Measurements from ENCODE around the gene CACUL1.
"Not testable (repeated sequence)": the region's sequence is repeated elsewhere in the genome, so short reads cannot be mapped to it uniquely, and the experiment has no call there.

Gene CACUL1

DNA sequence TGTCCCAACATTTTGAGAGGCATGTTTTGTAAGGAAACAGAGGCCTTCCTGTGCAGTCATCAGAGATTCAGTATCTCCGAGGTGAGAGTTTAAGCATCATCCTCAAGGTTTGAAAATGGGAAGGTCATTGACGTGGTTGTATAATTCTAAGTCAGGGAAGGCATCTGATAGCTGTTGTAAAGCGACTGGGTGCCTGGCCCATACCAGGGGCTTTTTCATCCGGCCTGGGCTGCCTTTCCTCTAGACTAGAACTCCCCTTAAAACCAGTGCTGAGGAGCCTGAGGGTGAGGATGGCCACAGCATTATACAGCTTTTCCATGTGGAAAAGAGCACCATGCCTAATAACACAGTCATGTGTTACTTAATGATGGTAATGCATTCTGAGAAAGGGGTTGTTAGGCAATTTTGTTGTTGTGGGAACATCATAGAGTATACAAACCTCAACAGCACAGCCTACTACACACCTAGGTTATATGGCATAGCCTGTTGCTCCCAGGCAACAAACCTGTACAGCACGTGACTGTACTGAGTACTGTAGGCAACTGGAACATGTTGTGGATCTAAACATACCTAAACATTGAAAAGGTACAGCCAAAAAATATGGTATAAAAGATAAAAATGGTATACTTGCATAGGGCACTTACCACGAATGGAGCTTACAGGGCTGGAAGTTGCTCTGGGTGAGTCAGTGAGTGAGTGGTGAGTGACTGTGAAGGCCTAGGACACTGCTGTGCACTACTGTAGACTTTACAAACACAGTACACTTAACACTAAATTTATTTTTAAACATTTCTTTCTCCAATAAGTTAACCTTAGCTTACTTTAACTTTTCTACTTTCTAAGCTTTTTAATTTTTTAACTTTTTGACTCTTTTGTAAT, 13.5 kb upstream of the CACUL1 start:
- DNase-seq (ENCODE audit: low read depth), result no peak

DNA sequence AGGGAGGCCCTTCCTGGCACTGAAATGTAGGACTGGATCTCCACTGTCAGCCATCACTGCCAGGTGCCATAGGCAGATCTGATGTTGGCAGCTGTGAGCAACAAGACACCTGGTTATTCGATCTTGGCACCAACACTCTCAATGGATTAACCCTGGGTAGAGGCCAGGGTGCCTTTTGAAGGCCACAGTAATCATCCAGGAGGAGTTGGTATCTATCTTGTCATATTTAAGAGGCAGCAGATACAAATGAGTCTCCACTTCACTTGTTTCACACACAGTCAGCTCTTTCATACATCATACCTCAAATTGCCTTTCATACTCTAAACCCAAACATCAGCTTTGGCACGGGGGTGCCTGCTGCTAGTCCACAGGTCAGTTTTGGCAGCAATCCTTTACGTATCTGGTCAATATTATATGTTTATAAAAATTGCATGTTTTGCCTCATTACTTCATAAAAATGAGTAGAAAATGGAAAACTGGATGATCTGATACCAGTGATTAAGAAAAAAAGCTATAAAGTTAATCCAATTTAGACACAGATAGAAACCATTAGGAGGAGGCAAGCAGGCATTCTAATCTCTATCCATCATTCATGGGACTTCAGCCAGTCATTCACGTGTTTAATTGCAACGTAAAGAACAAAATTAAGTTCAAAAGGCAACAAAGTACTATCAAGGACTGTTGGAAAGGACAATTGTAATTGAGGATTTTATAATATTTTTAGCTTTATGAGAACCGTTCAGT, 12.7 kb upstream of the CACUL1 start:
- DNase-seq (ENCODE audit: low read depth), result no peak

DNA sequence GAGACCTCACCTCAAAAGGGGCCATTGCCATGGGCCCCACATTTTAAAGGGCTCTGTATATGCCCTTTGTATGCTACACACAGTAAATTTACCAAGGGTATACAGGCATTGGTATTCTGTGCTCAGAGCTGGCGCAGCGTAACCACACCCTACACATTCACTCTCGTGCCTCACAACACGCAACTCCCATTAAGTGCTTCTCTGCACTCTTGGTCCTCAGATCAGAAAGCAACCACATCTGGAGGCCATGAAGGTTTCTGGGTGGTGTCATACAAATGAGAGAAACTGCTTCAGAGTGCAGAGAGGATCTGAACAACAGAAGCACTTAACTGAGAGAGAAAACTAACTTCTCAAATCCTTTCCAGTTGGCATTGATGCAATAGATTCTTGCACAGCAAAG, 9.4 kb upstream of the CACUL1 start:
- DNase-seq (ENCODE audit: low read depth), result no peak

DNA sequence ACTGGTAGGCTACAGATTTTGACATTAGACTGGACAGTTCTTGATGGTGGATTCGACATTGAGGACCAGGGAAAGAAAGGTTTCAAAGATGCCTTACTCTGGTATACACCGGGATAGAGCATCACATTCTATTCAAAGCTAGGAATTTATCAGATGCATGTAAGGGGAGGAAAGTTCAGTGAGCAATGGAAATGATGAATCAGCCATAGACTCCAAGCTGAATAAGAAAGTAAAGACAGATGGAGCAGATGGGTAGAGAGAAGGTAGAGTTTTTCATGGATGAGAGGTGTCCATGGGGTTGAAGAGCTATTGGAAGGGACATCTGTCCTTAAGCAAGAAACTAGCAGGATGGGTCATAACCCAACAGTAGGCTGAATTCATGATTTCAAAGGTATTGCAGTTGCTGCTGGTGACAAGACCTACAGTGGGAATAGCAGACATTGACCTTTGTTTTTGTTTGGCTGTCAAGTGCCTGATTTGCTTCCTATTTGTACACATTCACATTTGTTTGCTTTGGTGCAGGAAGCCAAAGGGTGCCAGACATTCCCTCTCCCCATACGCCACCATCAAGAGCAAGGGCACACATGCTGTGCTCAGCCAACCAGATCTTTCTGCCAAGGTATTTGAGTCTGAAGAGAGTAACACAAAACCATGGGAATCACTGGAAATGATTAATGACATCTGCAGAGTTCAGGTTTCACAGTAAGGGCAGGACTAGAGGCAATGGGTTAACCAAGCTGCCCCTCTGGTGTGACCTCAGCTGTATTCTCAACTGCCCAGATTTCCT, 8.6 kb upstream of the CACUL1 start:
- DNase-seq (ENCODE audit: low read depth), result no peak

DNA sequence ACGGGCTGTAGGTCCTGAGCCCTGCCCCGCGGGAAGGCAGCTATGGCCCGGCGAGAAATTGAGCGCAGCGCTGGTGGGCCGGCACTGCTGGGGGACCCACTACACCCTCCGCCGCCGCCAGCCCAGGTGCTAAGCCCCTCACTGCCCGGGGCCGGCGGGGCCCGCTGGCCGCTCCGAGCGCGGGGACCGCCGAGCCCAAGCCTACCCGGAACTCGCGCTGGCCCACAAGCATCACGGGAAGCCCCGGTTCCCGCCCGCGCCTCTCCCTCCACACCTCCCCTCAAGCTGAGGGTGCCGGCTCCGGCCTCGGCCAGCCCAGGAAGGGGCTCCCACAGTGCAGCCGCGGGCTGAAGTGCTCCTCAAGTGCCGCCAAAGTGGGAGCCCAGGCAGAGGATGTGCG, 5.5 kb upstream of the CACUL1 start:
- DNase-seq (ENCODE audit: low read depth), result no peak

DNA sequence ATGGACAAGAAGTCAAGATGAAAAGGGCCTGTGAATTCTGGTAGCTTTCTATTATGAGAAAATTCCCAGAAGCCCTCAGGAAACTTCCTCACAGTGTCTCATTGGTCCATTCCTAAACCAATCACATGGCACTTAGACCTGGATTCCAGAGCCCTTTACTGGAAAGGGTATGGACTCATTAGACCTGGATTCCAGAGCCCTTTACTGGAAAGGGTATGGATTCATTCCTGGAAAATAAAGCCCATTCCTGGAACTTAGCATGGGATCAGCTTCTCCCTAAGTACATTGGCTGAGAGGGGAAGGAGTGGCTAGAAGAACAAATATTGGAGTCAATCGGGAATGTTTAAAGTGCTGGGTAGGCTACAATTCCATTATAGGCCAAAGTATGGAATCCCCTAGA, 3.7 kb upstream of the CACUL1 start:
- no peak for DNase-seq (ENCODE audit: low read depth)

DNA sequence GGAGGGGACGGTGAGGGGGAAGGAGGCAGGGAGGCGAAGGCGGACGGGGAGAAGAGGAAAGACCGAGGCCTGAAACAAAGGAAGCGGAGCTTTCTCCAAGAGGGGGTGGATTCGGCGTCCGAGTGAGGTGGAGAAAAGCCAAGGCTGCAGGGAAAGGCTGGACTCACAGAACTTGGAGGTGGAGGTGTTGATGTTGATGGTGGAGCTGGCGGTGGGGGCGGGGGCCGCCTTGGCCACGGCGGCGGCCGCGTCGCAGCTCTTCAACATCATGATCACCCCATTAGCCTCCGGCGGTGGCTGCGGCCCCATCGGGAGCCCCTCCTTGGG, 578 bp downstream of the CACUL1 start:
- no peak for DNase-seq (ENCODE audit: low read depth)

DNA sequence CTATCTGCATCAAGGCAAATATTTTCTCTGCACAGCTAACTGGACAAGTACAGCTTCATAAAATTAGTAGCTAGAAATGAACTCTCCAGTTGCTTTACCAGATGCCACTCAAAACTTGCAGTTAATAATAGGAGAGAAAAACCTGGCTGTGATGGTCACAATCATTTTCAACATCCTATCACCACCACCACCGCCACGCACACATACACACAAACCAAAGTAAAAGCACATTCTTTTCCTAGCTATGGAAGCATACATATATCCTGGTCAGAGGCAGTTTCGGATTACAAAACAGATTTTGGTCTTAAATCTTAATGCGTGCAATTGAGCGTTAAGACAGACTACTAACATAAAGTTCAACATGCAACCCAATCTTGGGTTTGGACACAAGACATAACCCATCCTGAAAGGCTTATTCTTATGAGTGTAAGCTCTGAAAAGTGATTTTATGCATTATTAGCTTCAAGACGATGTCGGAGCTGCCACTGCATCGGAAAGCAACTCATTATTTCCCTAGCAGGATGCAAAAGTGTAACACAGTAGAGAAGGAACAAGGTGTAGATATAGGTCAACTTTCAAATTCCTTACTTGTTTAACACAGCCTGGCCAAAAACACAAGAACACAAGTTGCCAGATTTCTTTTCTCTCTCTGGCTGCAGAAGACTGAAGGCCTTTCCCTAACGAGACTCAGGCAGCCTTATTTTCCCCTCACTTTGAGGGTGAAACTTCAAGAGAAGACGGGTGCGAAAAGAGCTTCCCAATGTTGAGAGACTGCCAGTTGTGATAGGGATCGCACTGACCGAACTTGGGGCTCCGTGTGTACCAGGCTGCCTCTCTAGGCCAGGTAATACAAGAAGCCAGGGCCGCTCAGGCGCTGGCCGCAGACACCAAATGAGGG, 1.2 kb downstream of the CACUL1 start:
- no peak for DNase-seq (ENCODE audit: low read depth)

DNA sequence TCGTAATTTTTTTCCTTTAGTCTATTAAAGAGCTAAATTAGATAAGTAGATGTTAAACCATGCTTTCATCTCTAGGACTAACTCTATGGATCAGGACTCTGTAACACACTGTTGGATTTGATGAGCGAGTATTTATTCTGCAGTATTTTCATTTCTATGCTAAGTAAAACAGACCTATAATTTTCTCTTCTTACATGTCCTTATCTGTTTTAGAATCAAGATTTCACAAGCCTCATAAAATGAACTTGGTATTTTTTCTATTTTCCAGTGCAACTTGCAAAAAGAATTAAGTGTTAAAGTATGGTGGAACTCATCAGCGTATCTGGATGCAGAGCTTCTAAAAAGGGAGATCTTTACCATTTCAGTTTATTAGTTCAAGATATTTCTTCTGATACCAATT, 2.4 kb downstream of the CACUL1 start:
- DNase-seq (ENCODE audit: low read depth), result no peak

DNA sequence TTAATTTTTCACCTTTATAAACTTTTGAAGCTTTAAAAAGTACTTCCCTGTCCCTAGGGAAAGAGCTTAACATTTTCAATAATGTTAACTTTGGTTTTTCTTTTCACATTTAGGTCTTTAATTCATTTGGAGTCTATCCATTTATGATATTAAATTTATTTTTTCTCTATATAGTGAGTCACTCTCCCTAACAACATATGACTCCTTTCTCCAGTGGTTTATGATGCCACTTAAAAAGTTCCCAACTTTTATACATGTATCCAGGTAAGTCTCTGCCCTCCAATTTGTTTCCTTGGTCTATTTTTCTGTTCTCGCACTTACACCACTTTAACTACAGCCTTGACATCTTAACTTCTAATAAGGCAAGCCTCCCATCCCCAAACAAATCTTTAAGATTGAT, 3.5 kb downstream of the CACUL1 start:
- DNase-seq (ENCODE audit: low read depth), result no peak

DNA sequence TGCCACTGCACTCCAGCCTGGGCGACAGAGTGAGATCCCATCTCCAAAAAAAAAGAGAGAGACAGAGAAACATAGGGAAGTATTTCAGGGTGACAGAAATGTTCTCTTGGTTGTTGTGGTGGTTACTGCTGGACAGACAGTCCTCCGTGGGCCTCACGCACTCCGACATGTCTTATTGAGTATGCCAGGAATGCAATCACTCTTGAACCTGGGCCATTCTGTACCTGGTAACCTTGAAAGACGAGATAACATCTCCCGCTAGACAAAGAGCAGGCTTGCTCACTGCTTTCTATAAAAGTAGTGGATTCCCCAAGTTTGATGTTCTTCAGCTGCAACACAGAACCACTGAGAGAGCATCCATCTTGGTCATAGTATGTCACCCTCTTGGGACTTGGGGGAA, 6.7 kb downstream of the CACUL1 start:
- DNase-seq (ENCODE audit: low read depth), result no peak

DNA sequence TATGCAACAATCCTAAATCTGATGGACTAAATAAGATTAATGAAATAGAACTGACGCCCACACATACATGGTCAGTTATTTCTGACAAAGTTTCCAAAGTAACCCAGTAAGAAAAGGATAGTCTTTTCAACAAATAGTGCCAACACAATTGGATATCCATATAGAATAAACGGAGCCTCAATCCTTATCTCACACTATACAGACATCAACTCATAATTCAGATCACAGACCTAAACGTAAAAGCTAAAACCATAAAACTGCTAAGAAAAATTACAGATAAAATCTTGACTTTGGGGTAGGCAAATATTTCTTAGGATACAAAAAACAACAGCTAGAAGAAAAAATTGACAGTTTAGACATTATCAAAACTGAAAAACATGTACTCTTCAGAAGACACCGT, 8.5 kb downstream of the CACUL1 start:
- no peak for DNase-seq (ENCODE audit: low read depth)

DNA sequence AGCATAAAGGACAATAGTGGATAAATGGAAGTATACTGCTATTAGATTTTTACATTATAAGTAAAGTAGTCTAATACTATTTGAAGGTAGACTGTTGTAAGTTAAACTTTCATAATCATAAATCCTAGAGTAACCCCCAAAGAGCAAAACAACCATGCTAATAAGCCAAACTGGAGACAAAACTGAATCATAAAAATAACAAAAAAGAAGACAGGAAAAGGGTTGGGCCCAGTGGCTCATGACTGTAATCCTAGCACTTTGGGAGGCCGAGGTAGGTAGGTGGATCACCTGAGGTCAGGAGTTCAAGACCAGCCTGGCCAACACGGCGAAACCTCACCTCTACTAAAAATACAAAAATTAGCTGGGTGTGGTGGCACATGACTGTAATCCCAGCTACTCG, 9.7 kb downstream of the CACUL1 start:
- DNase-seq (ENCODE audit: low read depth), result no peak

DNA sequence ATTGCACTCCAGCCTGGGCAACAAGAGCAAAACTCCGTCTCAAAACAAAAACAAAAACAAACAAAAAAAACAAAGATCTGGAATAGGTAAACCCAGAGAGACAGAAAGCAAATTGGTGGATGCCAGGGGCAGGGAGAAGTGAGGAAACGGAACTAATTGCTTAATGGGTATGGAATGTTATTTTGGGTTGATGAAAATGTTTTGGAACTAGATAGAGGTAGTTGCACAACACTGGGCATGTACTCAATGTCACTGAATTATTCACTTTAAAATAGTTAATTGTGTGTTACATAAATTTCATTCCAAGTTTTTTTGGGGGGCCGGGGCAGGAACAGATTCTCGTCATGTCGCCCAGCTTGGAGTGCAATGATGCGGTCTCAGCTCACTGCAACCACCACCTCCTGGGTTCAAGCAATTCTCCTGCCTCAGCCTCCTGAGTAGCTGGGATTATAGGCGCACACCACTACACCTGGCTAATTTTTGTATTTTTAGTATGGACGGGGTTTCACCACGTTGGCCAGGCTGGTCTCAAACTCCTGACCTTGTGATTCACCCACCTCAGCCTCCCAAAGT, 10.3 kb downstream of the CACUL1 start:
- DNase-seq (ENCODE audit: low read depth), result not testable (repeated sequence)

DNA sequence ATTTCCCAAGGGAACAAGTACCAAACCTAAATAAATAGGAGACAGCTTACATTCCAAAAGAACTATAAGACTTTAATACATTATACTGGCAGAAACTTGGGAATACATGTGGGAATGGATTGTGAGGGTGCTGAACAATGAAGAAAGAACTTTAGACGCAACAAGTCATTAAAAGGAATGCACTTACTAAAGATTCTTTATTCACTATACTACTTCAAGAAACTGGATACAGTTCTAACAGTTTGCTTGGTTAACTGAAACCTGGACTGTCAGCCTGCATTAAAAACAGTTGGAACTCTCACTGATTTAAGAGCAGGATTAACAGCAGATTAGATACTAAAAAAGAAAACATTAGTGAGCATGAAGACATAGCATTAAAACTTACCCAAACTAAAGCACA, 12.0 kb downstream of the CACUL1 start:
- no peak for DNase-seq (ENCODE audit: low read depth)

DNA sequence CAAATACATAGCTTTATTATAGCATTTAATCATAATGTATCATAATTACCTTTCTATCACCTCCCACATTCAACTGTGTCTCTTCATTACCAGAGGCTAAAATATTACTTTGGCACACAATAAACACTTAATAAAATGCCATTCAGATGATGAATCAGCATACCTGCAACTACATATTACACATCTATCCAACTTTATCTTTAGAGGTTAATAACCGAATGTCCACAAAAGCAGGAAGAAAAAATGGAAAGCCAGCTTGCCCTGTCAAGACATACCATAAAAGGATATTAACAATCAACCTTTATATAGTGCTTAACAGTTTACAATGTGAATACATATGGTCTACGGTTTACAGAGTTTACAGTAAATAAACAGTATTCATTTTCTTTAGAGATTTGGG, 12.7 kb downstream of the CACUL1 start:
- DNase-seq (ENCODE audit: low read depth), result no peak

DNA sequence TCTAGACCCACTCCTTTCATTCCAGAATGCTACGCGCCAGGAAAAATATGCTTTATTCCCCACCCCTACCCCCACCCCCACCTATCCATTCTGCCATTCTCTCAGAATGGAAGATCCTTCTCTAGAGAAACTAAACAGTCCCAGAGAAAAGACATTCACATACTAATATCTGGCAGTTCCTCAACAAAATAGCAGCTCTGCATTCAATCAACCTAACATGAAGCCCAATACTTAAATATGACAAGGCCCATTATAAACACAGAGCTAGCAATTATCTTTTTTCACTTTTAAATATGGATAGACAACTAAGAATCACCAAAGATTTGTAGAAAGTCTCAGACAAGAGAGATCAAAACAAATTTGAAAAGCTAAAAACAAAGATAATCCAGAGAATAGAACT, 16.4 kb downstream of the CACUL1 start:
- DNase-seq (ENCODE audit: low read depth), result no peak

DNA sequence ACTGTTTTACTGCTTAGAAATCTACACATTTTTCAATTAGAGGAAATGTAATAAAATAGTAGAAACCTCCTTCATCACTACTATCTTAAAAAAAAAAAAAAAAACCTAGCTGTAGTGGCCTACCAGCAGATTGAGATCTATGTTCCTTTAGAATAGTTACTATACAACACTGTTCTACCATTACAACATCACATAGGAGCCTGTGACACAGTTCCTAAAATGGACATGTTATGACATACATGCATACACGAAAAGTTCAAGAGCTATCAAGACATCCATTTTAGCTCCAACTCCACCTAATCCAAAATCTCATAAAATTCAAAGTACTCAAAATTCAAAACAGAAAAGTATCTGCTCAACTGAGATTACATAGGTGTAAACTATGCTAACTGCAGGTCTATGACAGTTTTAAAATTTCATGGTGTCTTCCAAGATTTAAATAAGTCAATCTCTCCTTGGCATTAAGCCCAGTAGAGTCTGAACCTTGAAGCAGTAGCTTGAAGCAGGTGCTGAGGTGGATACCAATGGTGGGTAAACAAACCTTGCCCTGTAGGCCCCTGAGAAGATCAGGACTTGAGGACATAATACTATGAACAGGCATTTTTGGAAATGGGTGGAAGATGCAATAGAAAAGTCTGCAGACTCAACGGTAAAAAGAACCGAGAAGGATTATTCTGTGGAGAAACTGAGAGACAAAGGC, 17.0 kb downstream of the CACUL1 start:
- no peak for DNase-seq (ENCODE audit: low read depth)

DNA sequence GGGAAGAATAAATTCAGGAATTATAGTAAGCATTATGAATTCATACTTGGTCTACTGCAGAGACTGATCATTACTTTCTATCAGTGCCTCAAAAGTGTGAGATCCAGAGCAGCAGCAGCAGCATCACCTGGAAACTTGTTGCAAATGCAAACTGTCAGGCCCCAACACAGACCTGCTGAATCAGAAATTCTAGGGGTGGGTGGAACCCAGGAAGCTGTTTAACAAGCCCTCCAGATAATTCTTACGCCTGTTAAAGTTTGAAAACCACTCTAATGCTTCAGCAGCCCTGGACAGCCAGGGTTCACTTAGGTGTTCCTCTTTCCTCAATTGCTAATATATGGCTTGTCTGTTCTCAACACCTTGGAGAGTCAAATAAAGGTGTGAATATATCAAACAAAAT, 19.5 kb downstream of the CACUL1 start:
- DNase-seq (ENCODE audit: low read depth), result no peak

DNA sequence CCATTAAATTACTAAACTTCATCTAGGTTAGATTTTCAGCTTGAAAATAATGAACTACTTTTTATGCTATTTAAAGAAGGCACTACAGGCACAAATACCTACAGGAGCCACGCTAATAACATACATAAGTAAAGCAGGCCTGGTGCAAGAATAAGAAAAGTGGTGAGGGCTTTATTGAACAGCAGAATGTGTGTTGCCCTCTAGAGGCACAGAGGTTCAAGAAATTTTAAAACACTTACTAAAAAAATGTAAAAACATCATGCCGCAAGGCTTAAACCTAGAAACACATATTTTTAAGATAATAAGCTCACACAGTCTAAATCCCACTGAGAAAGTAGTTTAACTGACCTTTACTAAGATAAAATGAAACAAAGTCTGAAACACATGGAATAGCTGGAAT, 20.3 kb downstream of the CACUL1 start:
- DNase-seq (ENCODE audit: low read depth), result no peak
